Panc1 (cell line): Measurements from ENCODE around the gene PTPN4. TPM values are rescaled to one million over a fixed set of nuclear protein-coding genes. Genes with fewer than 3 reads are reported as not detected.
A peak's percentile ranks its signal among the peaks of the same experiment; 100 is the strongest.

Experiments used
- ATAC-seq: fragments of 200-7000 bp; cut with Tn5 transposase; 2 replicates; pipeline ENCODE4 v1.9.1; 2020; ENCODE audit warnings: mild to moderate bottlenecking, moderate library complexity
- BruUV-seq: library from RNA; stranded (reverse); fragments of 400-500 nt; replicated peaks from 2 replicates; lab custom pipeline; 2021; lab: Mats Ljungman, UMichigan
- CTCF ChIA-PET: fragments of 300-600 bp; sonication (Branson Sonifier 250); formaldehyde crosslinking; loops from one replicate; lab custom pipeline; 2022; ENCODE audit warnings: antibody characterized with exemption; lab: Charles Lee
- POLR2A ChIA-PET: fragments of 300-600 bp; sonication (Branson Sonifier 250); formaldehyde crosslinking; loops from one replicate; lab custom pipeline; 2022; ENCODE audit warnings: antibody characterized with exemption; lab: Charles Lee
- DNase-seq: peaks from one replicate; pipeline ENCODE4 v3.0.0-alpha.2; 2010; ENCODE audit warnings: low read depth, low spot score
- H3K27ac ChIP-seq: 2 replicates; pipeline ENCODE4 v1.5.1; 2011; ENCODE audit warnings: mild to moderate bottlenecking, low read length, inconsistent platforms
- H3K27me3 ChIP-seq: fragments of 200-500 bp; sonication (Bioruptor generic); 2 replicates; pipeline ENCODE4 v1.6.0; 2014; ENCODE audit warnings: low read length, inconsistent platforms; ENCODE audit not compliant: control insufficient read depth, insufficient read depth
- H3K36me3 ChIP-seq: fragments of 200-500 bp; sonication (Bioruptor generic); 2 replicates; pipeline ENCODE4 v1.5.1; 2014; ENCODE audit warnings: inconsistent platforms, mild to moderate bottlenecking, low read length, moderate library complexity; ENCODE audit not compliant: control insufficient read depth, insufficient read depth
- H3K4me1 ChIP-seq: 2 replicates; pipeline ENCODE4 v1.5.1; 2011; ENCODE audit warnings: inconsistent platforms, mild to moderate bottlenecking, low read length, moderate library complexity; ENCODE audit not compliant: control insufficient read depth, insufficient read depth
- H3K4me3 ChIP-seq, 2 experiments: 2 replicates each; pipeline ENCODE4 v1.5.1; 2011 to 2012; ENCODE audit warnings: low read depth in 2 of 2, low read length in 2 of 2, mild to moderate bottlenecking in 2 of 2, inconsistent platforms in 1 of 2, moderate library complexity in 1 of 2
- H3K9me3 ChIP-seq: fragments of 200-500 bp; sonication (Bioruptor generic); 2 replicates; pipeline ENCODE4 v1.5.1; 2014; ENCODE audit warnings: low read depth, mild to moderate bottlenecking, inconsistent platforms, low read length, moderate library complexity; ENCODE audit not compliant: control insufficient read depth, insufficient read depth
- POLR2AphosphoS5 ChIP-seq: IDR thresholded peaks from 2 replicates; pipeline ENCODE4 v1.6.1; 2012; ENCODE audit warnings: mild to moderate bottlenecking, low read depth, low read length, moderate library complexity
- SIN3A ChIP-seq: IDR thresholded peaks from 2 replicates; pipeline ENCODE4 v1.6.1; 2012; ENCODE audit warnings: low read depth, mild to moderate bottlenecking, low read length, moderate library complexity, borderline replicate concordance; ENCODE audit not compliant: insufficient read depth
- TCF7L2 ChIP-seq: IDR thresholded peaks from 2 replicates; pipeline ENCODE4 v1.6.1; 2011; ENCODE audit warnings: mild to moderate bottlenecking, low read depth, low read length, inconsistent platforms
- in situ Hi-C: cut with HindIII; loops from 2 replicates; pipeline ENCODE4 v1.10.0; 2016; ENCODE audit warnings: low sequenced_read_pairs, low pct_unique_long_range_greater_than_20kb
- intact Hi-C: fragments of 100-400 bp; cut with micrococcal nuclease; formaldehyde crosslinking; loops from one replicate; pipeline ENCODE4 v1.10.0; 2022; ENCODE audit not compliant: unreplicated experiment
- total RNA-seq: library from RNA; stranded (reverse); gene quantifications from one replicate; pipeline ENCODE4 v1.2.1, GENCODE V29; 2021; ENCODE audit not compliant: unreplicated experiment
- TF ChIP-seq, protein P1 (sequence below): fragments of 450-650 bp; IDR thresholded peaks from 2 replicates; pipeline ENCODE4 v1.5.1; 2017; ENCODE audit warnings: mild to moderate bottlenecking
- TF ChIP-seq, protein P2 (sequence below), 2 experiments: IDR thresholded peaks; 2 replicates each; pipeline ENCODE4 v1.6.1; 2011 to 2012; ENCODE audit warnings: low read depth in 2 of 2, control low read depth in 1 of 2, low read length in 1 of 2, mild to moderate bottlenecking in 1 of 2, moderate library complexity in 1 of 2; ENCODE audit not compliant: insufficient read depth in 1 of 2

PTPN4 gene
- total RNA-seq, 1 experiment from 2014 or later, result 45.9 TPM

DNA sequence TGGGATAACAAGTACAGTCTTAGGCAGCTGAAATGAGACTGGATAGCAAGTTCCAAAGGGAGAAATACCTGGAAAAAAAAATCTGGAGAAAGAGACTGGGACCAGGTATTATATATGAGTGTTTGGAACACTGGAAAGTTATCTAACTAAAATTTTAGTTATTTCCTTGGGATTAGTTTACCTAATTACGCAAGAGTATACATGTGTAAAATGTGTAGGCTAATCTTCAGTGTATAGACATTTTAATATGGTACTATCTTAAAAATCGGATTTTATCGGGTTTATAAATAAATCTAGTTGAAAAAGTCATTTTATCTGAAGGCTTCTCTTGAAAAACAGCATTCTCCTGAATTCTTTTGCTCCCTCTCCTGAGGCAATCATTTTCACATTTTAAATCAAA lies 257.1 kb downstream of the PTPN4 start:
- ATAC-seq (no peak), DNase-seq (no peak)
- no peaks in the 10 kb centered on the region for H3K36me3 ChIP-seq
- H3K27ac ChIP-seq, result peak overlapping the region; percentile 63
- ChIA-PET POLR2A (no interaction called here), CTCF (no interaction called here)
- BruUV-seq, result no TSS peak
- peaks cover 19% of the 10 kb centered on the region for H3K4me1 ChIP-seq
- H3K27me3 ChIP-seq, result no peaks in the 10 kb centered on the region
- in situ Hi-C loops (no loop called here), intact Hi-C loops (no loop called here)
- H3K4me3 ChIP-seq, result no peak overlapping the region
- no peaks in the 10 kb centered on the region for H3K9me3 ChIP-seq
- TF ChIP-seq POLR2AphosphoS5 (no peak), SIN3A (no peak), TCF7L2 (no peak)
- TF ChIP-seq, protein P1, sequence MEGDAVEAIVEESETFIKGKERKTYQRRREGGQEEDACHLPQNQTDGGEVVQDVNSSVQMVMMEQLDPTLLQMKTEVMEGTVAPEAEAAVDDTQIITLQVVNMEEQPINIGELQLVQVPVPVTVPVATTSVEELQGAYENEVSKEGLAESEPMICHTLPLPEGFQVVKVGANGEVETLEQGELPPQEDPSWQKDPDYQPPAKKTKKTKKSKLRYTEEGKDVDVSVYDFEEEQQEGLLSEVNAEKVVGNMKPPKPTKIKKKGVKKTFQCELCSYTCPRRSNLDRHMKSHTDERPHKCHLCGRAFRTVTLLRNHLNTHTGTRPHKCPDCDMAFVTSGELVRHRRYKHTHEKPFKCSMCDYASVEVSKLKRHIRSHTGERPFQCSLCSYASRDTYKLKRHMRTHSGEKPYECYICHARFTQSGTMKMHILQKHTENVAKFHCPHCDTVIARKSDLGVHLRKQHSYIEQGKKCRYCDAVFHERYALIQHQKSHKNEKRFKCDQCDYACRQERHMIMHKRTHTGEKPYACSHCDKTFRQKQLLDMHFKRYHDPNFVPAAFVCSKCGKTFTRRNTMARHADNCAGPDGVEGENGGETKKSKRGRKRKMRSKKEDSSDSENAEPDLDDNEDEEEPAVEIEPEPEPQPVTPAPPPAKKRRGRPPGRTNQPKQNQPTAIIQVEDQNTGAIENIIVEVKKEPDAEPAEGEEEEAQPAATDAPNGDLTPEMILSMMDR, result no peak
- TF ChIP-seq, protein P2, sequence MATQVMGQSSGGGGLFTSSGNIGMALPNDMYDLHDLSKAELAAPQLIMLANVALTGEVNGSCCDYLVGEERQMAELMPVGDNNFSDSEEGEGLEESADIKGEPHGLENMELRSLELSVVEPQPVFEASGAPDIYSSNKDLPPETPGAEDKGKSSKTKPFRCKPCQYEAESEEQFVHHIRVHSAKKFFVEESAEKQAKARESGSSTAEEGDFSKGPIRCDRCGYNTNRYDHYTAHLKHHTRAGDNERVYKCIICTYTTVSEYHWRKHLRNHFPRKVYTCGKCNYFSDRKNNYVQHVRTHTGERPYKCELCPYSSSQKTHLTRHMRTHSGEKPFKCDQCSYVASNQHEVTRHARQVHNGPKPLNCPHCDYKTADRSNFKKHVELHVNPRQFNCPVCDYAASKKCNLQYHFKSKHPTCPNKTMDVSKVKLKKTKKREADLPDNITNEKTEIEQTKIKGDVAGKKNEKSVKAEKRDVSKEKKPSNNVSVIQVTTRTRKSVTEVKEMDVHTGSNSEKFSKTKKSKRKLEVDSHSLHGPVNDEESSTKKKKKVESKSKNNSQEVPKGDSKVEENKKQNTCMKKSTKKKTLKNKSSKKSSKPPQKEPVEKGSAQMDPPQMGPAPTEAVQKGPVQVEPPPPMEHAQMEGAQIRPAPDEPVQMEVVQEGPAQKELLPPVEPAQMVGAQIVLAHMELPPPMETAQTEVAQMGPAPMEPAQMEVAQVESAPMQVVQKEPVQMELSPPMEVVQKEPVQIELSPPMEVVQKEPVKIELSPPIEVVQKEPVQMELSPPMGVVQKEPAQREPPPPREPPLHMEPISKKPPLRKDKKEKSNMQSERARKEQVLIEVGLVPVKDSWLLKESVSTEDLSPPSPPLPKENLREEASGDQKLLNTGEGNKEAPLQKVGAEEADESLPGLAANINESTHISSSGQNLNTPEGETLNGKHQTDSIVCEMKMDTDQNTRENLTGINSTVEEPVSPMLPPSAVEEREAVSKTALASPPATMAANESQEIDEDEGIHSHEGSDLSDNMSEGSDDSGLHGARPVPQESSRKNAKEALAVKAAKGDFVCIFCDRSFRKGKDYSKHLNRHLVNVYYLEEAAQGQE (IDR thresholded peaks at IDR 0.05; ENCODE audit: insufficient read depth in 1 of 2, low read depth in 2 of 2, low read length in 1 of 2), result no peak

DNA sequence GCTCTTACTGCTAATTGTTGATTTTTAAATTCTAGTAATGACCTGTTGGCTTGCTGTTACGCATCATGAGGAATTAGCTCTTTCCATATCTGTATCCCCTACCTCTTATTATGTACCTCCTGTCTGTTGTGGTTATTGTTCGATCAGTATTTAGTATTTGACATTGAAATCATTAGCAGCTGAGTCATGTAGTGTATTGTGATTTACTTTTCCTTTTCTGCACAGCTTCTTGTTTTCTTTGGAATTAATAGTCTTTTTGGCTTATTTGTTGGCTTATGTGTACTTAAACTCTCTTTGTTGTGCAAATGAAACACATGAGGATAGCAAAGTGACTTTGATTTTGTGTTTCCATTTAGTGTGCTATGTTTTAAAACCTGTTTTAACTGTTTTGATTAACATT lies 257.5 kb downstream of the PTPN4 start:
- POLR2A ChIA-PET, result no interaction called here

More for the DNA sequence above, 257.5 kb downstream of the PTPN4 start:
- H3K27me3 ChIP-seq, result no peaks in the 10 kb centered on the region
- CTCF ChIA-PET, result no interaction called here
- H3K4me1 ChIP-seq, result peaks cover 19% of the 10 kb centered on the region
- ATAC-seq (no peak), DNase-seq (no peak)
- H3K4me3 ChIP-seq, result no peak overlapping the region
- TF ChIP-seq, protein P1, result no peak
- no peak for TF ChIP-seq POLR2AphosphoS5
- no peak for TF ChIP-seq TCF7L2
- no peak for TF ChIP-seq SIN3A
- TF ChIP-seq, protein P2 (IDR thresholded peaks at IDR 0.05; ENCODE audit: insufficient read depth in 1 of 2, low read depth in 2 of 2, low read length in 1 of 2), result no peak
- intact Hi-C loops, result no loop called here
- H3K27ac ChIP-seq, result peak overlapping the region; percentile 63
- in situ Hi-C loops, result no loop called here
- no peaks in the 10 kb centered on the region for H3K9me3 ChIP-seq
- no TSS peak for BruUV-seq
- no peaks in the 10 kb centered on the region for H3K36me3 ChIP-seq
